Endothelial cell of umbilical vein (primary cell): ENCODE data around the gene ABL1. TPM values are rescaled to one million over a fixed set of nuclear protein-coding genes. Genes with fewer than 3 reads are reported as not detected.
A peak's percentile ranks its signal among the peaks of the same experiment; 100 is the strongest.

Experiments
- BruUV-seq: library from RNA; stranded (reverse); fragments of 400-500 nt; replicated peaks from 2 replicates; lab custom pipeline; 2021; lab: Mats Ljungman, UMichigan
- CTCF ChIA-PET: fragments of 300-600, 350-600 bp; sonication (Branson Sonifier 250); formaldehyde crosslinking; loops from one replicate; lab custom pipeline; 2021; ENCODE audit warnings: antibody characterized with exemption, inconsistent platforms; lab: Charles Lee
- POLR2A ChIA-PET: fragments of 300-600, 350-600 bp; sonication (Branson Sonifier 250); formaldehyde crosslinking; loops from one replicate; lab custom pipeline; 2021; ENCODE audit warnings: antibody characterized with exemption, inconsistent platforms; lab: Charles Lee
- DNase-seq: peaks from one replicate; pipeline ENCODE4 v3.0.0-alpha.2; 2011; ENCODE audit warnings: low read depth, low spot score
- FAIRE-seq: peaks from 2 replicates; lab custom pipeline; 2011; peaks lifted over from hg19 to GRCh38; lab: Jason Lieb, UNC
- H2AFZ ChIP-seq: 2 replicates; pipeline ENCODE4 v1.6.0; 2012; ENCODE audit warnings: low read depth, low read length, control low read depth, inconsistent platforms
- H3K27ac ChIP-seq: 2 replicates; pipeline ENCODE4 v1.5.1; 2011; ENCODE audit warnings: low read depth, mild to moderate bottlenecking, control low read depth, low read length, moderate library complexity; ENCODE audit not compliant: insufficient read depth
- H3K27me3 ChIP-seq, 2 experiments: 2 replicates each; pipeline versions ENCODE4 v1.6.0 to v1.6.1; 2011; ENCODE audit warnings: low read length in 2 of 2, mixed read lengths in 1 of 2; ENCODE audit not compliant: control insufficient read depth in 2 of 2, insufficient read depth in 2 of 2
- H3K36me3 ChIP-seq, 2 experiments: 2 replicates in 1 of 2; 3 replicates in 1 of 2; pipeline ENCODE4 v1.5.1; 2011; ENCODE audit warnings: low read length in 2 of 2, mild to moderate bottlenecking in 1 of 2, moderate library complexity in 1 of 2; ENCODE audit not compliant: control insufficient read depth in 2 of 2, insufficient read depth in 2 of 2; ENCODE audit errors: extremely low read depth in 1 of 2
- H3K4me1 ChIP-seq: 3 replicates; pipeline ENCODE4 v1.5.1; 2011; ENCODE audit warnings: mild to moderate bottlenecking, low read length; ENCODE audit not compliant: control insufficient read depth, insufficient read depth; ENCODE audit errors: extremely low read depth
- H3K4me2 ChIP-seq: 2 replicates; pipeline ENCODE4 v1.6.1; 2011; ENCODE audit warnings: low read length, control low read depth, mixed read lengths; ENCODE audit not compliant: insufficient read depth
- H3K4me3 ChIP-seq, 3 experiments: fragments of 200-600 bp in 1 of 3; sonication (generic), shearing (Covaris generic) in 1 of 3; replicated peaks in 1 of 3; 2 replicates each; pipeline ENCODE4 v1.5.1; 2011 to 2016; ENCODE audit warnings: control low read depth in 3 of 3, low read length in 3 of 3, mild to moderate bottlenecking in 2 of 3, inconsistent platforms in 1 of 3, low read depth in 1 of 3, moderate library complexity in 1 of 3; ENCODE audit not compliant: insufficient read depth in 1 of 3
- H3K79me2 ChIP-seq: 2 replicates; pipeline ENCODE4 v1.6.0; 2012; ENCODE audit warnings: low read length, inconsistent platforms; ENCODE audit not compliant: control insufficient read depth, insufficient read depth
- H3K9ac ChIP-seq: replicated peaks from 2 replicates; pipeline ENCODE3; 2011; ENCODE audit warnings: low read length, control low read depth; ENCODE audit not compliant: insufficient read depth; ENCODE audit errors: extremely low read depth
- H3K9me1 ChIP-seq: replicated peaks from 3 replicates; pipeline ENCODE4 v1.6.0; 2011; ENCODE audit warnings: mild to moderate bottlenecking, low read length; ENCODE audit not compliant: control insufficient read depth, insufficient read depth; ENCODE audit errors: extremely low read depth
- H3K9me3 ChIP-seq: replicated peaks from 2 replicates; pipeline ENCODE4 v1.5.1; 2012; ENCODE audit warnings: low read length, inconsistent platforms; ENCODE audit not compliant: control insufficient read depth, insufficient read depth
- H4K20me1 ChIP-seq: replicated peaks from 2 replicates; pipeline ENCODE3; 2011; ENCODE audit warnings: mild to moderate bottlenecking, low read length; ENCODE audit not compliant: control insufficient read depth, insufficient read depth; ENCODE audit errors: extremely low read depth
- CTCF ChIP-seq, 2 donors: IDR thresholded peaks; 1 replicate in 1 of 2; 2 replicates in 1 of 2; pipeline ENCODE4 v1.5.1; 2011; ENCODE audit warnings: low read length in 2 of 2, mild to moderate bottlenecking in 2 of 2, moderate library complexity in 2 of 2, control low read depth in 1 of 2, inconsistent platforms in 1 of 2, low read depth in 1 of 2; ENCODE audit not compliant: insufficient read depth in 1 of 2; ENCODE audit errors: extremely low read depth in 1 of 2
- JUN ChIP-seq: IDR thresholded peaks from 2 replicates; pipeline ENCODE4 v1.6.1; 2011; ENCODE audit warnings: borderline replicate concordance, low read depth; ENCODE audit not compliant: insufficient read length, insufficient read depth
- MYC ChIP-seq: IDR thresholded peaks from one replicate; pipeline ENCODE4 v1.6.1; 2011; ENCODE audit warnings: mild to moderate bottlenecking, low read depth, low read length
- POLR2A ChIP-seq: IDR thresholded peaks from 2 replicates; pipeline ENCODE4 v1.6.1; 2012; ENCODE audit warnings: low read depth, mild to moderate bottlenecking, control low read depth, low read length
- POLR2AphosphoS5 ChIP-seq: IDR thresholded peaks from 2 replicates; pipeline ENCODE4 v1.6.1; 2012; ENCODE audit warnings: low read depth, mild to moderate bottlenecking, control low read depth, low read length, moderate library complexity; ENCODE audit not compliant: insufficient read depth
- dilution Hi-C: fragments of 300-500 bp; cut with MboI; formaldehyde crosslinking; loops from one replicate; pipeline ENCODE4 v1.15.0; 2019; ENCODE audit warnings: low sequenced_read_pairs; ENCODE audit not compliant: extremely low pct_ligation_motif_present
- intact Hi-C: fragments of 100-400 bp; cut with micrococcal nuclease; formaldehyde crosslinking; loops from one replicate; pipeline ENCODE4 v1.10.0; 2022
- polyA plus RNA-seq, 4 experiments: library from polyadenylated mRNA; depleted of rRNA in 3 of 4; stranded (reverse) in 3 of 4; unstranded in 1 of 4; fragments of >200 nt; gene quantifications; 2 replicates each; pipeline versions ENCODE4 v1.2.1 to v1.2.3, GENCODE V29; 2011 to 2012; ENCODE audit warnings: missing spikeins in 1 of 4
- total RNA-seq: library from RNA; stranded (reverse); gene quantifications from 2 replicates; pipeline ENCODE4 v1.2.3, GENCODE V29; 2021

The ABL1 gene
- total and polyA plus RNA-seq, 2 donors (not counting 3 experiments of a cell fraction or from before 2014, with no cell fraction given), result 32.1 to 87.1 TPM

GRCh38 chr9:130835441-130836298 is 616 bp downstream of the ABL1 start:
- ChIA-PET CTCF (interaction anchor here (0.7 to 3.6 kb wide), 5 partner anchors 10 to 129 kb away, joined by 3 to 16 read pairs (median 3); no protein-coding TSS in a partner anchor), POLR2A (interaction anchor here (0.9 to 1.3 kb wide), 2 partner anchors 10 to 11 kb away, joined by 3 to 6 read pairs; no protein-coding TSS in a partner anchor)
- TSS peak; percentile 48 for BruUV-seq
- Histone ChIP-seq H3K36me3 (no peaks in the 10 kb centered on the region), H3K9me1 (no peaks in the 10 kb centered on the region), H4K20me1 (peaks cover 4% of the 10 kb centered on the region), H3K4me1 (peaks cover 50% of the 10 kb centered on the region), H3K9ac (peak overlapping the region; percentile 93), H3K9me3 (no peaks in the 10 kb centered on the region), H3K27me3 (no peaks in the 10 kb centered on the region), H2AFZ (no peak overlapping the region), H3K4me2 (peak overlapping the region; percentile 98), H3K4me3 (peak overlapping the region; percentile 85 to 92 (median 89)), H3K79me2 (peaks cover 64% of the 10 kb centered on the region), H3K27ac (peak overlapping the region; percentile 85)
- no peak for TF ChIP-seq POLR2AphosphoS5
- no peak for TF ChIP-seq JUN
- no peak for TF ChIP-seq MYC
- TF ChIP-seq POLR2A, result no peak
- peak in 1 of 2 donors; percentile 2 for TF ChIP-seq CTCF (IDR thresholded peaks at IDR 0.05; ENCODE audit: extremely low read depth in 1 of 2, insufficient read depth in 1 of 2, low read depth in 1 of 2, low read length in 2 of 2)
- intact Hi-C loops (loop anchor here (1.0 kb wide), 1 partner anchor 28 kb away; no protein-coding TSS in a partner anchor), dilution Hi-C loops (no loop called here)
- DNase-seq, result peak; percentile 49
- FAIRE-seq, result no peak
